Osteoblast (primary cell): ENCODE measurements around the gene TSPAN15. TPM values are rescaled to one million over a fixed set of nuclear protein-coding genes. Genes with fewer than 3 reads are reported as not detected.
A peak's percentile ranks its signal among the peaks of the same experiment; 100 is the strongest.

Experiments used
- DNase-seq: peaks from one replicate; pipeline ENCODE4 v3.0.0; 2011; ENCODE audit warnings: low spot score, mixed read lengths; ENCODE audit not compliant: insufficient read length; ENCODE audit errors: missing footprints
- H2AFZ ChIP-seq: 2 replicates; pipeline ENCODE4 v1.6.0; 2011; ENCODE audit warnings: mild to moderate bottlenecking, low read length
- H3K27ac ChIP-seq: 2 replicates; pipeline ENCODE4 v1.5.1; 2011; ENCODE audit warnings: mild to moderate bottlenecking, low read depth, low read length, moderate library complexity
- H3K27me3 ChIP-seq: 2 replicates; pipeline ENCODE4 v1.6.0; 2012; ENCODE audit warnings: mild to moderate bottlenecking, control low read depth, inconsistent platforms, low read length, moderate library complexity; ENCODE audit not compliant: insufficient read depth
- H3K36me3 ChIP-seq: 2 replicates; pipeline ENCODE4 v1.5.1; 2011; ENCODE audit warnings: mild to moderate bottlenecking, low read length, control low read depth, moderate library complexity; ENCODE audit not compliant: insufficient read depth
- H3K4me1 ChIP-seq: 2 replicates; pipeline ENCODE4 v1.5.1; 2011; ENCODE audit warnings: mild to moderate bottlenecking, low read length, control low read depth, moderate library complexity; ENCODE audit not compliant: insufficient read depth
- H3K4me2 ChIP-seq: 2 replicates; pipeline ENCODE4 v1.6.0; 2011; ENCODE audit warnings: mild to moderate bottlenecking, low read length; ENCODE audit not compliant: insufficient read depth
- H3K4me3 ChIP-seq: fragments of 200-600 bp; sonication (generic); 3 replicates; pipeline ENCODE4 v1.5.1; 2012; ENCODE audit warnings: mild to moderate bottlenecking, low read length, inconsistent platforms; ENCODE audit not compliant: insufficient read depth
- H3K79me2 ChIP-seq: 2 replicates; pipeline ENCODE4 v1.6.0; 2012; ENCODE audit warnings: mild to moderate bottlenecking, low read length, control low read depth, inconsistent platforms; ENCODE audit not compliant: insufficient read depth
- H3K9me3 ChIP-seq: 2 replicates; pipeline ENCODE4 v1.5.1; 2011; ENCODE audit warnings: low read depth, low read length, control low read depth
- H4K20me1 ChIP-seq: 2 replicates; pipeline ENCODE4 v1.6.0; 2012; ENCODE audit warnings: mild to moderate bottlenecking, low read length, control low read depth; ENCODE audit not compliant: insufficient read depth
- total RNA-seq: library from RNA; depleted of rRNA; stranded (reverse); fragments of >200 nt; gene quantifications from 2 replicates; pipeline ENCODE4 v1.2.3, GENCODE V29; 2012
- TF ChIP-seq, protein P1 (sequence below): IDR thresholded peaks from 2 replicates; pipeline ENCODE4 v1.5.1; 2011; ENCODE audit warnings: mild to moderate bottlenecking, low read depth, low read length, moderate library complexity; ENCODE audit errors: extremely low read depth

The TSPAN15 gene
- total RNA-seq, 1 donor, result 0.72 TPM

DNA sequence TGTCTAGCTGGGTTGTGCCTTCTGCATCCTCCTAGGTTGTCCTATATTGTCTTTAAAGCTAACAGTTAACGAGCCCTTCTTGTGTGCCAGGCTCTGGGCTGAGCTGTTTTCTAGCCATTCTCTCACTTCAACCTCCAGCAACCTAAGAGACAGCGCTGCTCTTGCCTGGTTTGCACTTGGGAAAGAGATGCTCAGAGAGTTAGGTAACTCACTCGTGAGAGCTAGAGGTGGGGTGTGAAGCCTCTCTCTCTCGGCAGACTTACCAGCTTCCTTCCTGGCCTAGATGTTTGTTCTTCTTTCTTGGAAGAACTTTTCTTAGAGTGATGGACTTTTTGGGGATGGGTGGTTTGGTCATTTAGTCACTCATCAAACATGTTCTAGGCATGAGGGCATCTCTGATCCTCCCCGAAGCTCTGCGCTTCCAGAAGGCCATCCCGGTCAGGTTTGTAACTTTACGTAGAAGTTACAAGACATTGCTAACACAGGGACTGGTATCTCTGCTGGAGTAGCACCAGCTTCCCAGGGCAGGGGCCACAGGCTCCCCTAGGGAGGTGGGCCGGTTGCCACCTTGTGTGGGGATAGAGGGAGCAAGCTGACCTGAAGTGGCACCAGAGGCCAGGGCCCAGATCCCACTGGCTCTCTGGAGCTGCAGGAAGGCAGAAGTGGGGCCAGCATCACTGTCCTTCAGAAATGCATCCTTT, 14.3 kb downstream of the TSPAN15 start:
- Histone ChIP-seq H3K36me3 (no peaks in the 10 kb centered on the region), H3K4me2 (no peak overlapping the region), H3K27ac (no peak overlapping the region), H3K4me1 (peaks cover under 1% of the 10 kb centered on the region), H3K79me2 (no peaks in the 10 kb centered on the region), H3K27me3 (peaks cover 10% of the 10 kb centered on the region), H4K20me1 (no peaks in the 10 kb centered on the region), H2AFZ (no peak overlapping the region), H3K9me3 (no peaks in the 10 kb centered on the region), H3K4me3 (no peak overlapping the region)
- TF ChIP-seq, protein P1, sequence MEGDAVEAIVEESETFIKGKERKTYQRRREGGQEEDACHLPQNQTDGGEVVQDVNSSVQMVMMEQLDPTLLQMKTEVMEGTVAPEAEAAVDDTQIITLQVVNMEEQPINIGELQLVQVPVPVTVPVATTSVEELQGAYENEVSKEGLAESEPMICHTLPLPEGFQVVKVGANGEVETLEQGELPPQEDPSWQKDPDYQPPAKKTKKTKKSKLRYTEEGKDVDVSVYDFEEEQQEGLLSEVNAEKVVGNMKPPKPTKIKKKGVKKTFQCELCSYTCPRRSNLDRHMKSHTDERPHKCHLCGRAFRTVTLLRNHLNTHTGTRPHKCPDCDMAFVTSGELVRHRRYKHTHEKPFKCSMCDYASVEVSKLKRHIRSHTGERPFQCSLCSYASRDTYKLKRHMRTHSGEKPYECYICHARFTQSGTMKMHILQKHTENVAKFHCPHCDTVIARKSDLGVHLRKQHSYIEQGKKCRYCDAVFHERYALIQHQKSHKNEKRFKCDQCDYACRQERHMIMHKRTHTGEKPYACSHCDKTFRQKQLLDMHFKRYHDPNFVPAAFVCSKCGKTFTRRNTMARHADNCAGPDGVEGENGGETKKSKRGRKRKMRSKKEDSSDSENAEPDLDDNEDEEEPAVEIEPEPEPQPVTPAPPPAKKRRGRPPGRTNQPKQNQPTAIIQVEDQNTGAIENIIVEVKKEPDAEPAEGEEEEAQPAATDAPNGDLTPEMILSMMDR, result no peak
- no peak for DNase-seq

DNA sequence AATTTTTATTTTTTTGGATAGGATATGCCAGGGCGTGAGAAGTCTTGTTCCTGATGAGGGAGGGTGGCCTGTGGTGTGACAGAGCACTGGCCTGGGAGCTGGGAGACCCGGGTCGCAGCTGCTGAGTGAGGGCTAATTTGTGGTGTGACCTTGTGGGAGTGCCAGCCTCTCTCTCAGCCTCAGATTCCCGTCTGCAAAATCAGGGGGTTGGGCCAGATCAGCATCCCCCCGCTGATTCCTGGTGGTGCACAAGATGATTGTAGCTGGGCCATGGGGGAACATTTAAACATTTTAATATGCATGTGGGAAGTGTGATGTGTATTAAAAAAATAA, 14.9 kb downstream of the TSPAN15 start:
- Histone ChIP-seq H4K20me1 (no peaks in the 10 kb centered on the region), H3K4me3 (no peak overlapping the region), H3K79me2 (no peaks in the 10 kb centered on the region), H3K27me3 (peaks cover 12% of the 10 kb centered on the region), H3K27ac (no peak overlapping the region), H3K36me3 (no peaks in the 10 kb centered on the region), H3K4me1 (peaks cover 3% of the 10 kb centered on the region), H2AFZ (no peak overlapping the region), H3K4me2 (no peak overlapping the region), H3K9me3 (no peaks in the 10 kb centered on the region)
- TF ChIP-seq, protein P1, result no peak
- DNase-seq, result no peak

DNA sequence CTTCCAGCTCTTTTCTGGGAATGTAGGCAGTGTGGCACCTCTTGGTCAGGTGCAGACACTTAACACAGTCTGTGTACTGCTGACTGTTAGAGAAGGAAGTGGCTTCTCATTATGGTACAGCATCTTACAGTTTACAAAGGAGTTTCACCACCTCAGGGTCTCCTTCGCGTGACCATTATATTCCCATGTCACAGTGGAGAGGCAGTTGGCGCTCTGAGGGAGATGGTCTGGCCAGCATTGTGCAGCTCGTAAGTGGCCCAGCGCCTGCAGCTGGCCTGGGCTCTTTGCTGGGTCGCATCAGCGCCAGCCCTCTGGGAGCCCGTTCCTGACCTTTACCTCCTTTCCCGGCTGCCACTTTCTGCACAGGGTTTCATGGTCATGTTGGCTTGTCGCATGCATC, 15.4 kb downstream of the TSPAN15 start:
- TF ChIP-seq, protein P1, result no peak
- H3K27me3 ChIP-seq, result peaks cover 12% of the 10 kb centered on the region
- H3K79me2 ChIP-seq, result no peaks in the 10 kb centered on the region
- H2AFZ ChIP-seq, result no peak overlapping the region
- no peaks in the 10 kb centered on the region for H3K9me3 ChIP-seq
- no peaks in the 10 kb centered on the region for H3K36me3 ChIP-seq
- H4K20me1 ChIP-seq, result no peaks in the 10 kb centered on the region
- no peak for DNase-seq
- no peak overlapping the region for H3K27ac ChIP-seq
- no peak overlapping the region for H3K4me2 ChIP-seq
- H3K4me3 ChIP-seq, result no peak overlapping the region
- peaks cover 3% of the 10 kb centered on the region for H3K4me1 ChIP-seq

DNA sequence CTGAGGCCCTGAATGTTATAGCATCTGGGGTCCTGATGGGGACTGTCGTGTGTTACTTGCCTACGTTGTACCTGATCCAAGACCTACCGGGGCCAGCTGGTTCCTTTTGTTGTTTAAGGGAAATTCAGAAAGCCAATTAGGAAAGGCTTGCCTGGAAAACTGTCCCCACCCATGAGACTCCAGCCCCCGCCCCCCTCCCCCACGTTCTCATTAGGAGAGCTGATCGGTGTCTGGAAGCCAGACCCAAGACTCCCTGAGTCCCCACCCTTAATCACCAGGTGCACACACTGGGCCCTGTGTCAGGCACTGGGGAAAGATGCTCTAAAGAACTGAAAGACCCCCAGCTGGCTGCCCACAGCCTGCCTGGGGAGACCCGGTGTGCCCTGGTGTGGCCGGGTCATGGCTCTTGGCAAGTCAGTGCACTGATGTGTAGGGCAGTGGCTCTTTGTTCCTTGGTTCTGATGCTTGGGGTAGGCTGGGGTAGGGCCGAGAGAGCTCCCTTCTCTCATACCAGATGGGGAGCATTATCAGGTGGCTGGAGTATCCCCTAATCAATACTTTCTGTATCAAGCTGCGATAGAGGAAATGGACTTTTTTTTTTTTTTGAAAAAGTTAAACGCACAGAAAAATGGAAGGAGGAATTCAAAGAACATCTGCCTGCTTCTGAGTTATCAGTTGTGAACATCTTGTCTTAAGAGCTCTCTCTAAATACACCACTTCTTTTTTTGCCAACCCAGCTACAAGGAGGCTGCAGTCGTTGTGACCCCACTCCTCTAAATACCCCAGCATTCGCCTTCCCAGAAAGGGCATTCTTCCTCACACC, 16.9 kb downstream of the TSPAN15 start:
- DNase-seq, result peak; percentile 34
- Histone ChIP-seq H3K4me3 (no peak overlapping the region), H4K20me1 (no peaks in the 10 kb centered on the region), H3K36me3 (no peaks in the 10 kb centered on the region), H3K4me1 (peaks cover 12% of the 10 kb centered on the region), H3K9me3 (no peaks in the 10 kb centered on the region), H3K27me3 (peaks cover 12% of the 10 kb centered on the region), H2AFZ (no peak overlapping the region), H3K79me2 (no peaks in the 10 kb centered on the region), H3K4me2 (no peak overlapping the region), H3K27ac (no peak overlapping the region)
- TF ChIP-seq, protein P1, result no peak
